Measurements from ENCODE around the gene MYO3B.

GRCh38 chr2:170696948-170697347 is 519.0 kb downstream of the MYO3B start:
- no peak for TF ChIP-seq GATA3 (IDR thresholded peaks at IDR 0.05; ENCODE audit: low read depth, low read length)
- TF ChIP-seq GATA2 (IDR thresholded peaks at IDR 0.05; ENCODE audit: low read depth, low read length): no peak
